CD4-positive, alpha-beta memory T cell (primary cell): Measurements from ENCODE around the gene CNNM3. TPM values are rescaled to one million over a fixed set of nuclear protein-coding genes. Genes with fewer than 3 reads are reported as not detected.

Experiments used
- CTCF ChIA-PET: fragments of 350-600 bp; sonication (Branson Sonifier 250); formaldehyde crosslinking; loops from one replicate; lab custom pipeline; 2021; ENCODE audit warnings: inconsistent platforms; ENCODE audit not compliant: partially characterized antibody; lab: Charles Lee
- POLR2A ChIA-PET: fragments of 350-600 bp; sonication (Branson Sonifier 250); formaldehyde crosslinking; loops from one replicate; lab custom pipeline; 2021; ENCODE audit not compliant: partially characterized antibody; lab: Charles Lee
- DNase-seq, 5 donors: peaks; one replicate each; pipeline versions ENCODE4 v3.0.0 to v3.0.0-alpha.2; 2020 to 2022; ENCODE audit warnings: mixed read lengths in 1 of 5
- H3K27ac ChIP-seq: one replicate; pipeline ENCODE4 v1.7.0; 2013; ENCODE audit warnings: low read depth, low read length
- H3K27me3 ChIP-seq: 2 replicates; pipeline ENCODE4 v1.7.0; 2013; ENCODE audit warnings: mild to moderate bottlenecking, low read length, moderate library complexity; ENCODE audit not compliant: insufficient read depth
- H3K36me3 ChIP-seq: 2 replicates; pipeline ENCODE4 v1.7.0; 2013; ENCODE audit warnings: mild to moderate bottlenecking, low read length, moderate library complexity; ENCODE audit not compliant: insufficient read depth
- H3K4me1 ChIP-seq: 2 replicates; pipeline ENCODE4 v1.7.0; 2013; ENCODE audit warnings: mild to moderate bottlenecking, low read length, moderate library complexity; ENCODE audit not compliant: insufficient read depth
- H3K4me3 ChIP-seq, 2 donors: one replicate each; pipeline ENCODE4 v1.7.0; 2013; ENCODE audit warnings: low read length in 2 of 2, mild to moderate bottlenecking in 1 of 2
- H3K9me3 ChIP-seq, 2 donors: one replicate each; pipeline ENCODE4 v1.7.0; 2013; ENCODE audit warnings: low read length in 2 of 2, control low read depth in 1 of 2; ENCODE audit not compliant: control insufficient read depth in 1 of 2
- H3K27ac Mint-ChIP-seq, 7 donors: one replicate each; pipeline ENCODE4 v1.8.0; 2020 to 2021; ENCODE audit warnings: mixed read lengths in 7 of 7, mild to moderate bottlenecking in 6 of 7, inconsistent platforms in 3 of 7, moderate library complexity in 3 of 7
- H3K27me3 Mint-ChIP-seq, 2 donors: one replicate each; pipeline ENCODE4 v1.8.0; 2020 to 2021; ENCODE audit warnings: mixed read lengths in 2 of 2
- H3K36me3 Mint-ChIP-seq, 2 donors: one replicate each; pipeline ENCODE4 v1.8.0; 2020 to 2021; ENCODE audit warnings: mixed read lengths in 2 of 2, inconsistent platforms in 1 of 2, mild to moderate bottlenecking in 1 of 2
- H3K4me1 Mint-ChIP-seq, 4 donors: one replicate each; pipeline ENCODE4 v1.8.0; 2020 to 2021; ENCODE audit warnings: mixed read lengths in 4 of 4, mild to moderate bottlenecking in 1 of 4
- H3K4me3 Mint-ChIP-seq, 8 donors: one replicate each; pipeline ENCODE4 v1.8.0; 2020 to 2021; ENCODE audit warnings: mixed read lengths in 8 of 8, mild to moderate bottlenecking in 7 of 8, moderate library complexity in 6 of 8, inconsistent platforms in 3 of 8
- H3K9me3 Mint-ChIP-seq, 8 donors: one replicate each; pipeline ENCODE4 v1.8.0; 2020 to 2021; ENCODE audit warnings: mixed read lengths in 8 of 8, mild to moderate bottlenecking in 5 of 8, inconsistent platforms in 3 of 8, moderate library complexity in 1 of 8
- intact Hi-C: fragments of 100-400 bp; cut with micrococcal nuclease; formaldehyde crosslinking; loops from one replicate; pipeline ENCODE4 v1.15.1; 2023
- polyA plus RNA-seq, 2 donors: library from polyadenylated mRNA; unstranded; fragments of 300-500 nt; fragmentation: Illumina TruSeq; gene quantifications; one replicate each; pipeline ENCODE4 v1.2.3, GENCODE V29; 2021
- total RNA-seq, 2 experiments: library from RNA; stranded (reverse); gene quantifications; one replicate each; pipeline ENCODE4 v1.2.3, GENCODE V29; 2021

The CNNM3 gene
- total and polyA plus RNA-seq, 4 experiments from 2014 or later = 3.7 to 57.4 (median 34.1) TPM

GRCh38 chr2:96866149-96866548 is 50.1 kb downstream of the CNNM3 start:
- Histone ChIP-seq H3K4me1 (peaks cover 30% of the 10 kb centered on the region), H3K27me3 (no peaks in the 10 kb centered on the region), H3K9me3 (no peaks in the 10 kb centered on the region), H3K36me3 (peaks cover 54% of the 10 kb centered on the region), H3K27ac (no peak overlapping the region), H3K4me3 (no peak overlapping the region)
- H3K9me3 Mint-ChIP-seq = no peaks in the 10 kb centered on the region
- H3K27me3 Mint-ChIP-seq = no peaks in the 10 kb centered on the region
- intact Hi-C loops = no loop called here
- POLR2A ChIA-PET = interaction anchor here (1.5 to 9.8 kb wide), 7 partner anchors 7 to 329 kb away, joined by 3 to 161 read pairs (median 49); partner anchors contain the start of gene ANKRD39
- peaks cover 24 to 52% (median 32%) of the 10 kb centered on the region in 4 donors for H3K4me1 Mint-ChIP-seq
- peak overlapping the region in 5 of 7 donors; percentile 22 to 93 (median 69) for H3K27ac Mint-ChIP-seq
- DNase-seq = no peak
- CTCF ChIA-PET = interaction anchor here (16.0 kb wide), 1 partner anchor 82 kb away, joined by 624 read pairs; no protein-coding TSS in a partner anchor
- H3K4me3 Mint-ChIP-seq = peak overlapping the region in 3 of 8 donors; percentile 4 to 49 (median 49)
- H3K36me3 Mint-ChIP-seq = peaks cover 17 to 59% of the 10 kb centered on the region in 2 donors

GRCh38 chr2:96866586-96866985 is 50.5 kb downstream of the CNNM3 start:
- no peak overlapping the region for H3K27ac ChIP-seq
- H3K4me1 ChIP-seq = peaks cover 33% of the 10 kb centered on the region
- intact Hi-C loops = no loop called here
- peaks cover 17 to 55% of the 10 kb centered on the region in 2 donors for H3K36me3 Mint-ChIP-seq
- CTCF ChIA-PET = interaction anchor here (1.4 to 16.0 kb wide), 3 partner anchors 7 to 81 kb away, joined by 3 to 624 read pairs (median 71); partner anchors contain the start of gene ANKRD39
- POLR2A ChIA-PET = interaction anchor here (0.6 to 9.8 kb wide), 9 partner anchors 8 to 96 kb away, joined by 4 to 161 read pairs (median 28); partner anchors contain the start of genes ANKRD39 and CNNM3
- peaks cover 50% of the 10 kb centered on the region for H3K36me3 ChIP-seq
- peak overlapping the region in 5 of 7 donors; percentile 22 to 93 (median 91) for H3K27ac Mint-ChIP-seq
- no peaks in the 10 kb centered on the region for H3K9me3 Mint-ChIP-seq
- no peaks in the 10 kb centered on the region for H3K9me3 ChIP-seq
- peaks cover 25 to 53% (median 33%) of the 10 kb centered on the region in 4 donors for H3K4me1 Mint-ChIP-seq
- H3K4me3 ChIP-seq = no peak overlapping the region
- no peaks in the 10 kb centered on the region for H3K27me3 Mint-ChIP-seq
- no peaks in the 10 kb centered on the region for H3K27me3 ChIP-seq
- no peak for DNase-seq
- H3K4me3 Mint-ChIP-seq = peak overlapping the region in 7 of 8 donors; percentile 4 to 91 (median 87)

- no peak for DNase-seq
- ChIA-PET POLR2A (interaction anchor here (0.6 to 9.8 kb wide), 13 partner anchors 8 to 329 kb away, joined by 3 to 161 read pairs (median 11); partner anchors contain the start of genes ANKRD39, ARID5A and CNNM3), CTCF (interaction anchor here (1.4 to 16.0 kb wide), 4 partner anchors 8 to 81 kb away, joined by 3 to 624 read pairs (median 40); partner anchors contain the start of gene ANKRD39)
- Histone ChIP-seq H3K36me3 (peaks cover 44% of the 10 kb centered on the region), H3K27me3 (no peaks in the 10 kb centered on the region), H3K4me3 (peak overlapping the region in 1 of 2 donors; percentile 47), H3K4me1 (peaks cover 33% of the 10 kb centered on the region), H3K9me3 (no peaks in the 10 kb centered on the region), H3K27ac (peak overlapping the region; percentile 68)
- H3K27ac Mint-ChIP-seq = peak overlapping the region; percentile 79 to 94 (median 91)
- peak overlapping the region; percentile 69 to 91 (median 88) for H3K4me3 Mint-ChIP-seq
- H3K36me3 Mint-ChIP-seq = peaks cover 14 to 49% of the 10 kb centered on the region in 2 donors
- H3K27me3 Mint-ChIP-seq = no peaks in the 10 kb centered on the region
- H3K4me1 Mint-ChIP-seq = peaks cover 24 to 48% (median 35%) of the 10 kb centered on the region in 4 donors
- intact Hi-C loops = no loop called here
- H3K9me3 Mint-ChIP-seq = no peaks in the 10 kb centered on the region
These were observed 51.1 kb downstream of the CNNM3 start for GRCh38 chr2:96866986-96867755.

DNA sequence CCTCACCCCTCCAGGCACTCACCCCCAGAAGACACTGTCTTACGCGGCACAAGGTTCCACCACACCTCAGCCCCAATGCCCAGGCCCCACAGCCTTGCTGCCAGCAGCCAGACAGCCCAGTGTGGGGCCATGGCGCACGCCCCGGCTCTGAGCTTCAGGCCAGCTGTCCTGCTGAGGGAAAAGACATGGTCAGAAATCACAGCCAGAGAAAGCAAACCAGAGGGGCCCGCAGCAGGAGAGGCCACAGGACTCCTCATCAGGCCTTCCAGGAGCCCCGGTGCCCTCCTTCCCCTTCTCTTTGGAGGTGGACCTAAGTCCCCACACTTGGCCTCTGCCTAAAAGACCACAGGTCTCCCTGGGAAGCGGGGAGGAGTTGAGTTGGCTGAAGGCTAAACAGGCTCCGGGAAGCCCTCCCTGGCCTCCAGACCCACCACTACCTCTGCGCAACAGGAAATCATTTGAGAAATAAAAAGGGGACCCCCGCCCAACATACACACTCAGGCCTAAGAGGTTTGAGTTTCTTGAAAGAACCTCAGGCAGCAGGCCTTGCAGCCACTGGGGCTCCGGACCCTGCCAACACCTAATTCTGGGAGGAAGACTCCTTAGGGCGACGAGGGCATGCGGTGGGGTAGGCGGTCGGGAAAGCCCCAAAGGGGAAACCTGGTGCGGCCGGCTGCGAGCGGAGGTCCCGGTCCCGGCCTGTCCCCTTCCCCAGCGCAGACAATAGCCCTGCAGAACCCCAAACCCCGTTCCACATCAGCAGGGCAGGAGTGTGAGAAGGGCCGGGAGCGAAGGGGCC is 51.9 kb downstream of the CNNM3 start:
- POLR2A ChIA-PET = interaction anchor here (0.6 to 9.8 kb wide), 22 partner anchors 9 to 330 kb away, joined by 3 to 161 read pairs (median 7); partner anchors contain the start of genes ANKRD36, ANKRD39, ARID5A and CNNM3
- H3K27ac Mint-ChIP-seq = peak overlapping the region; percentile 79 to 94 (median 91)
- H3K36me3 ChIP-seq = peaks cover 42% of the 10 kb centered on the region
- H3K27ac ChIP-seq = peak overlapping the region; percentile 68
- H3K4me1 ChIP-seq = peaks cover 33% of the 10 kb centered on the region
- no peaks in the 10 kb centered on the region for H3K9me3 Mint-ChIP-seq
- peak in 2 of 5 donors; percentile 25 to 63 for DNase-seq
- no peaks in the 10 kb centered on the region for H3K27me3 ChIP-seq
- peak overlapping the region; percentile 47 to 72 for H3K4me3 ChIP-seq
- H3K4me3 Mint-ChIP-seq = peak overlapping the region; percentile 69 to 91 (median 88)
- CTCF ChIA-PET = interaction anchor here (0.8 to 16.0 kb wide), 14 partner anchors 9 to 95 kb away, joined by 3 to 624 read pairs (median 4); partner anchors contain the start of gene ANKRD39
- intact Hi-C loops = loop anchor here (1.0 kb wide), 1 partner anchor 83 kb away; no protein-coding TSS in a partner anchor
- no peaks in the 10 kb centered on the region for H3K9me3 ChIP-seq
- H3K27me3 Mint-ChIP-seq = no peaks in the 10 kb centered on the region
- peaks cover 24 to 56% (median 41%) of the 10 kb centered on the region in 4 donors for H3K4me1 Mint-ChIP-seq
- peaks cover 12 to 43% of the 10 kb centered on the region in 2 donors for H3K36me3 Mint-ChIP-seq

DNA sequence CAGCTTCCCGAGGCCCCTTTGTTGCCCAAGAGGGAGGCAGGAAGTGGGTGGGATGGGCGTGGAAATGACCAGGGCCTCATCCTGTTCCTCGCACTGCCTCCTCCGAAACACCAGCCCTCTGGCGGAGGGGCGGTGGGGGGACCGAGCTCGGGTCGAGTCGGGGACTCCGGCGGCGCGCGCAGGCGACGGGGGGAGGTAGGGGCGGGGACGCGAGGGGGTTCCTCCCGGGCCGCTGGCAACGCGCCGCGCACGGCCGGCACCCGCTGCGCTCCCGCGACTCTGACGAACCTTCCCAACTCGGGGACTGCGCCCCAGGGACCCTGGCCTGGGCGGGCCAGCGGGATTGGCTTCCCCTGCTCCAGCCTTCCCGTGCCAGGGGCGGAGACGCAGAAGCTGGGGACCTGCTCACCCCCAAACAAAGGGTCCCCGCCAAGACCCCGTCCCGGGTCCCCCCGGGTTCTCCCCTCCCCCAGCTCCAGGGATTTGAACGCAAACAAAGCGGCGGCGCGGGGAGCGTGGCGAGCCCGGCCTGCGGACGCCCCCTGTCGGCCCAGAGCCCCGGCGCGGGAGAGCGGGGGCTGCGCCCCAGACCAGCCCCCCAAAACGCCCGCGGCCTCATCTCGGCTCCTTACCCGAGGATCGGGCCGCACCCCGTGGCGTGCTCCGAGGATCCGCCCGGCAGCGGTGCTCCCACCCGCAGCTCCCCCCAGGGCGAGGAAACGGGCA is 52.6 kb downstream of the CNNM3 start:
- Mint-ChIP-seq H3K4me1 (peaks cover 27 to 58% (median 42%) of the 10 kb centered on the region in 4 donors), H3K36me3 (peaks cover 6 to 37% of the 10 kb centered on the region in 2 donors), H3K9me3 (no peaks in the 10 kb centered on the region), H3K27me3 (no peaks in the 10 kb centered on the region), H3K4me3 (peak overlapping the region; percentile 69 to 91 (median 88)), H3K27ac (peak overlapping the region in 6 of 7 donors; percentile 79 to 94 (median 92))
- H3K9me3 ChIP-seq = no peaks in the 10 kb centered on the region
- ChIA-PET CTCF (interaction anchor here (0.8 to 16.0 kb wide), 13 partner anchors 9 to 94 kb away, joined by 3 to 624 read pairs (median 4); partner anchors contain the start of gene ANKRD39), POLR2A (interaction anchor here (0.6 to 9.8 kb wide), 21 partner anchors 10 to 331 kb away, joined by 3 to 161 read pairs (median 8); partner anchors contain the start of genes ANKRD36, ANKRD39 and ARID5A)
- DNase-seq = peak; percentile 50 to 72 (median 52)
- intact Hi-C loops = loop anchor here (1.0 kb wide), 1 partner anchor 83 kb away; no protein-coding TSS in a partner anchor
- no peaks in the 10 kb centered on the region for H3K27me3 ChIP-seq
- H3K4me3 ChIP-seq = peak overlapping the region; percentile 47 to 72
- peaks cover 39% of the 10 kb centered on the region for H3K4me1 ChIP-seq
- H3K27ac ChIP-seq = peak overlapping the region; percentile 68
- H3K36me3 ChIP-seq = peaks cover 34% of the 10 kb centered on the region
